AG20443 (cell line): ENCODE data around the gene SPATS2.
"Not testable (repeated sequence)": the region's sequence is repeated elsewhere in the genome, so short reads cannot be mapped to it uniquely, and the experiment has no call there.

Experiments used
- DNase-seq: peaks from one replicate; pipeline ENCODE4 v3.0.0; 2012; ENCODE audit warnings: low spot score, mixed read lengths

SPATS2 gene

DNA sequence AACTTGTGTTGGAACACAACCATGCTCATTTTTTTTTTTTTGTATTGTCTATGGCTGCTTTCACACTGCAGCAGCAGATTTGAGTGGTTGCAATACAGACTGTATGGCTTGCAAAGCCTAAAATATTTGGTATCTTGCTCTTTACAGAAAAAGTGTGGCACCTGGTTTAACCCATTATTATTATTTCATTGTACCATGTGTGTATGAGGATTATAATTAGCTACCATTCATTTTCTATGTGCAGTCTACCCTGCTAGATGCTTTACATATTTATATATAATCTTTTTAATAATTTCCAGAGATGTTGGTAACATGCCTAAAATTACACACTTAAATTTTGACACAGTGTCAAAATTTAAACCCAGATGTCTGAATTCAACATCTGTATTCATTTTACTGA is 37.7 kb downstream of the SPATS2 start:
- no peak for DNase-seq

DNA sequence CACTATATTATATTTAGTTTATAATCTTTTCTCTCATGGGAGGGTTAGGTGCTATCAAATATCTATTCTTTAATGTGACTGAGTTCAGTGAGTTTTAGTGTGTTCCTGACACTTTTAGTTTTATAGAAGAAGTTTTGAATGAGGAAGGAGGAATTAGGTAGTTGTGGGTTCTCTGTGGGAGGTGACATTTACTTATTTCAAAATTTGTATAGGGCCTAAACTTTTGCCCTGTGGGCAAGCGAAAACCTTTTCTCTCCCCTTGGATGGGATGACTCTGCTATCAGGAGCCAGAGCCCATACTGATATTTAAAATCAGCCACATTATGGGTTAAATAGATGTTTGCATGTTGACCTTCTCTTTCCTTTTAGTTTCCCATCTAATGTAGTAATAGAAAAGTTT is 43.6 kb downstream of the SPATS2 start:
- no peak for DNase-seq

DNA sequence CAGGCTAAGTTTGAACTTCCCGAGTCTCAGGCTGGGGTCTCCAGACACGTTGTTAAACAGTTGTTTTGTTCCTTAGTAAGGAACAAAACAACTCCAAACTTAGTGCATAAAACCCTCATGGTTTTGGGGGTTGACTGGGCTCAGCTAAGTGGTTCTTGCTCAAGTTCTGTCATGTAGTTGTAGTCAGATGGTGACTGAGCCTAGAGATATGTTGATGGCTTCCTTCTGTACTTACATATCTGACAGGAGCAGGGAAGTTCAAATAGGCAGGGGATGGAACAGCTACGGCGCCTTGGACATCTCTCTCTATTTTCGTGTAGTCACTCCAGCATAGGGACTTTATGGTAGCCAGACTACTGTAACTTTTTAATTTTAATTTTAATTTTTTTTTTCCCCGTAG is 45.7 kb downstream of the SPATS2 start:
- DNase-seq: no peak

DNA sequence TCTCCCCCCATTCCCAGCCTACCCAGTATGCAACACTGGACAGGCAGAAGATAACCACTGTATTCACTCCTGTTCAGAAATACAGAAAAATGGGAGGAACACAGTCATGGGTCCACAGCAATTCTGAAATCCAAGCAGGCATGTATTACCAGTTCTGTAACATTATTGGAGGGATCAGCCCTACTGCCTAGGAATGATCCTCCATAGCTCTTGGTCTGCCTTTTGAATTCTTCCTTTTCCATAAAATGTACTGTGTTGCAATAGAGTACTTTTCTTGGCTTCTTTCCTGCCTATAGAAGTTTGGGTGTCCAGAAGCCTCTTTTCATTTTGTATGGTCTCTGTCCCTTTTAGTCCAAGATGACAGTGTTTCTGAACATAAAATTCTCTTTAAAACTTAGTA is 46.5 kb downstream of the SPATS2 start:
- no peak for DNase-seq

DNA sequence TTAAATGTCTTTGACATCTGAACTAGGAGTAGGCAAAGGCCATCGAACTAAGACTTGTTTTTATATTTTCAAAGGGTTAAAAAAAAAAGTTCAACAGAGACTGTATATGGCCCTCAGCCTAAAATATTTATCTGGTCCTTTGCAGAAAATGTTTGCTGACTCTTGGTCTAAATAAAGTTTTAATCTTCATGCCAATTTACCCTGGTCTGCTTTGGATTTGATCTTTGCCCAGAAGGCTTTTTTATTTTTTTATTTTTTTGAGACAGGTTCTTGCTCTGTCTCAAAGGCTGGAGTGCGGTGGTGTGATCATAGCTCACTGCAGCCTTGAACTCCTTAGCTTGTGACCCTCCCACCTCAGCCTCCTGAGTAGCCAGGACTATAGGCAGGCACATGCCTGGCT is 47.1 kb downstream of the SPATS2 start:
- DNase-seq: no peak

DNA sequence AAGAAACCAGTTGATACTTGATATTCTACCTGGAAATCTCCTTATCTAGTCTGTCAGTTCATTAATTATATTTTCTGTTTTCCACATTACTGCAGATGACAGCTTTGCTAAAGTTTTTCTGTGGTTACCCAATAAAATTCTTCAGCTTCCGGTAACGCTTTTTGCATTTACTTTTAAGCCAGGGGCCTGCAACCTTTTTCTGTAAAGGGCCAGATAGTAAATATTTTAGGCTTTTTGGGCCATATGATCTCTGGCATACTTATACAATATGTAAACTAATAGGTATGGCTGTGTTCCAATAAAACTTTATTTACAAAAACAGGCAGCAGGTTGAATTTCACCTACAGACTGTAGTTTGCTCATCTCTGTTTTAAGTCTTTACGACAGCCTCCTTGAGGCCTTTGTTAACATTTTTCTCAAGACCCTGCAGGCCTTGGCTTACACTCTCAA is 48.3 kb downstream of the SPATS2 start:
- no peak for DNase-seq

DNA sequence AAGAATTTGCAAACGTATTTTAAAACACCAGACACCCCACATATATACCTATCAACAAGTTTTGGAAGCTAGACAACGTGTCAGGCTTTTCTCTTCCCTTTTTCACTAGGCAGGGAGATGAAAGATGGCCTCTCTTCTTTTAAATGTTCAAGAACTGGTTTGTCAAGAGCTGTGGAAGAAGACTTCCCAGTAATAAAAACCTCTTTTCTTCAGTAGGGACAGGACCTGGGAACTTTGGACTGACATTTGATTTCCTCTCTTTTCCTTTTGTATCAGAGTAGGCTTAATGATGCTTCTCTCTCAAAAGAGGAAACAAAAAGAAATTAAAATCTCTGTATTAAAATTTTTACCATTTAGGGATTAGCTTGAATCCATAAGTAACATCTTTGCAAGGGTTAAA is 49.6 kb downstream of the SPATS2 start:
- DNase-seq: no peak

DNA sequence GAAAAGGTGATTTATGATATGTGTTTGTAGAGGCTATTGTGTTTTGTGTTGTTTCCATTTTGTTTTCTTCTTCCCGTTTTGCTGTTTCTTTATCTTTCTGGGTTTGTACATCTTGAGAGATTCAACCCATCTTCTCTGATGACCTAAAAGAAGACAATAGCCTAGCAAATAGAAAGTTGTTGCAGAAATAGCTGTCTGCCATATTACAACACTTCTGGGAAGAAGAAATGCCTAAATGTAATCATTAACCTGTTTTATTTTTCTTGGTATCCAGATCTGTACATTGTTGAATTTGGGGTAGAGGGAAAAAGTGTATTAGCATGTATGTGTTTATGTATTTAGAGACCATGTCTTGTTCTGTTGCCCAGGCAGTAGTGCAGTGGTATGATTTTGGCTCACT is 50.3 kb downstream of the SPATS2 start:
- no peak for DNase-seq

DNA sequence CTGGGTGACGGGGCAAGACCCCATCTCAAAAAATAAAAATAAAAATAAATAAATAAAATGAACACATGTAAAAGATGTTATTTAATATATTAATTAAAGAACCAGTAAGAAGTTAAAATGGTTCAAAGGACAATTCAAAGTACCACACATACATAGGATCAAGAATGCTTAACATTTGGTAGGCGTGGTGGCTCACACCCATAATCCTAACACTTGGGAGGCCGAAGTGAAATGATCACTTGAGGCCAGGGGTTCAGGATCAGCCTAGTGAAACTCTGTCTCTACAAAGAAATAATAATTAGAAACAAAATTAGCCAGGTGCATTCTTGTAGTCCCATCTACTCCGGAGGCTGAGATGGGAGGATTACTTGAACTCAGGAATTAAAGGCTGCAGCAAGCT is 53.3 kb downstream of the SPATS2 start:
- DNase-seq: no peak

DNA sequence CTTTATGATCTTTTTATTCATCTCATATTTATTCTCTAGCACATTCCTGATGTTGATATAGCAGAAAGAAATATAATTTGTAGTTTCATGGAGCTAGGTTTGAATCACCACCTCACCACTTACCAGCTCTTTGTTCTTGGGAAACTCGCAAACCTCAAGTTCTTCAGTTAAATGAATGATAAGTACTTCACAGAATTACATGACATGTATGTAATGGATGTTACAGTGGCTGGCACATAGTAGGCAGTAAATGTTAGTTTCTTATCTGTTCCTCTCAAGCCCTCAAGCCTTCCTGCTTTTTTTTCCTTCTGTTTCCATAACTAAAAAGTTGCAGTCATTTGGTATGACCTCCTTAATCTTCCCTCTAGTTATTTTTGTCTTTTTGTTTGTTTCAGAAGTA is 54.9 kb downstream of the SPATS2 start:
- no peak for DNase-seq

DNA sequence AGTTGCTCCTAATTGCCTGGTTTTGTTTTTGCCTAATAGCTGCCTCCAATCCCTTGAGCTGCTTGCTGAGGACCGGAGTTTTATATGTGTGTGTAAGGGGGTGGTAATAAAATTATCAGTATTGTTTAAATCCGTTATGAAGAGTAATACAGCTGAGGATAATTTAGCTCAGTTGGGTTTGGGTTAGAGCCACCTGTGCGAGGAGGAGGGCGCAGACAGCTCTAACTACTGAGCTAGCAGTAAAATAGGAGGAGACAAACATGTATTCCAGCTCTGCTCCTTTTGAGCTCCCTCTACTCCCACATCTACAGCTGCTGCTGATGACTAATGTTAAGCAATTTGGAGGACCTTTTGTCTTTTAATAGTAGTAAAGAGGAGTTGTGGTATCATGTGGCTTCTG is 61.5 kb downstream of the SPATS2 start:
- peak; percentile 64 for DNase-seq

DNA sequence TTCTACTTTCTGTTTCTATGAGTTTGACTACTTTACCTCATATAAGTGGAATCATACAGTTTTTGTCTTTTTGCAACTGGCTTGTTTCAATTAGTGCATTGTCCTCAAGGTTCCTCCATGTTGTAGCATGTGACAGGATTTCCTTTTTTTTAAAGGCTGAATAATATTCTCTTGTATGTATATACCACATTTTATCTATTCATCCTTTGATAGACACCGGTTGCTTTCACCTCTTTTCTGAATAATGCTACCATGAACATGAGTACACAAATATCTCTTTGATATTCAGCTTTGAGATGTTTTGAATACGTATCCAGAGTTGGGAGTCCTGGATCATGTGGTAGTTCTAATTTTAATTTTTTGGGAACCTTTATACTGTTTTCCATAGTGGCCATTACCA is 65.4 kb downstream of the SPATS2 start:
- no peak for DNase-seq

DNA sequence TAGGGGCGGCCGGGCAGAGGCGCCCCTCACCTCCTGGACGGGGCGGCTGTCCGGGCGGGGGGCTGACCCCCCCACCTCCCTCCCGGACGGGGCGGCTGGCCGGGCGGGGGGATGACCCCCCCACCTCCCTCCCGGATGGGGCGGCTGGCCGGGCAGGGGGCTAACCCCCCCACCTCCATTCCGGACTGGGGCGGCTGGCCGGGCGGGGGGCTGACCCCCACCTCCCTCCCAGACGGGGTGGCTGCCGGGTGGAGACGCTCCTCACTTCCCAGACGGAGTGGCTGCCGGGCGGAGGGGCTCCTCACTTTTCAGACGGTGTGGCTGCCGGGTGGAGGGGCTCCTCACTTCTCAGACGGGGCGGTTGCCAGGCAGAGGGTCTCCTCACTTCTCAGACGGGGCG is 69.5 kb downstream of the SPATS2 start:
- not testable (repeated sequence) for DNase-seq

DNA sequence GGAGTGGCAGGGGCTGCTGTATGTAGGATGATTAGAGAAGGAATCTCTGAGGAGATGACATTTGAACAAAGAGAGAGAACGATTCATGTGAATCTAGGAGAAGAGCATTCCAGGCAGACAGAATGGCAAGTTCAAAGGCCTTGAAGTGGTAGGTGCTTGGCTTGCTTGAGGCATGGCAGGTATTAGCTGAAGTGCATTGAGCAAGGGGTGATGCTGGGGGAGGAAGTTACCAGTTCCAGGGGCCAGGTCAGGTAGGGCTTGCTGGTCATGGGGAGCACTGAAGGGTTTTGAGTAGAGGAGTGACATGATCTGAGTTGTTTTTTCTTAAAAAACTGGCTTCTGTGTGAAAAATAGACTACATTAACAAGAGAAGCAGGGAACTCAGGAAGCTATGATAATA is 71.8 kb downstream of the SPATS2 start:
- DNase-seq: no peak

DNA sequence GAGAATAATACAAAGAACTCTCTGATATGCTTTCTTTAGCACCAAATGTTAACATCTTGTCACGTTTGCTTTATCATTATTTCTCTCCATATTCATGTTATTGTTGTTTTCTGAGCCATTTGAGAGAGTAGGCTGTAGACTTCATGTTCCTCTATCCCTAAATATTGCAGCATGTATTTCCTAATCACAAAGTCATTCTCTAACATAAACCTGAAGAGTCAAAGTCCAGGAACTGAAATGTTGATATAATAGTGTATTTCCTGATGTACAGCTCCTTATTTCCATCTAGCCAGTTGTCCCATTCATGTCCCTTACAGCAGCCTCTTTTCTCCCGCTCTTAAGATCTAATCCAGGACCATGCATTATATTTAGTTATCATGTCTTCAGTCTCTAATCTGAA is 72.8 kb downstream of the SPATS2 start:
- DNase-seq: no peak

DNA sequence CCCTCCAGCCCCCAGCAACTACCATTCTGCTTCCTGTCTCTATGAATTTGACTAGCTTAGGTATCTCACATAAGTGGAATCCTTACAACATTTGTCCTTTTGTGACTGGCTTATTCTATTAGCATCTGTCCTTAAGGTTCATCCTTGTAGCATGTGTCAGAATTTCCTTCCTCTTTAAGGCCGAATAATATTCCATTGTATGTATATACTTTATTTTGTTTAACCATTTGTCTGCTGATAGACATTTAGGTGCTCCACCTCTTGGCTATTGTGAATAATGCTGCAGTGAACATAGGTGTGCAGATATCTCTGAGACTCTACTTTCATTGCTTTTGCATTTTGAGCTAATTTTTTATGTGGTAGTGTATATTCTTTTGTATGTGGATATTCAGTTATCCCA is 75.7 kb downstream of the SPATS2 start:
- DNase-seq: no peak

DNA sequence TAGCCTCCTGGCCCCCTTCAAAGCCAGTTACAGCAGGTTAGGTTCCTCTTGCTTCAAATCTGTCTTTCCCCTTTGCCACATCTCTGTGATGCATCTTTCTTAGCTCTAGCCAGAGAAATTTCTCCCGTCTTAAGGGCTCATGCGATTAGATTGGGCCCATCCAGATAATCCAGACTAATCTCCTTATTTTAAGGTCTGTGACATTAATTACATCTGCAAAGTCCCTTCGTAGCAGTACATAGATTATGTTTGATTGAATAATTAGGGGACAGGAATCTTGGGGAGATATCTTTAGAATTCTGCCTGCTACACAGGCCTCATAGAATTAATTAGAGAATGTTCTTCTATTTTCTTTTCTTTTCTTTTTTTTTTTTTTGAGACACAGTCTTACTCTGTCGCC is 79.3 kb downstream of the SPATS2 start:
- no peak for DNase-seq

DNA sequence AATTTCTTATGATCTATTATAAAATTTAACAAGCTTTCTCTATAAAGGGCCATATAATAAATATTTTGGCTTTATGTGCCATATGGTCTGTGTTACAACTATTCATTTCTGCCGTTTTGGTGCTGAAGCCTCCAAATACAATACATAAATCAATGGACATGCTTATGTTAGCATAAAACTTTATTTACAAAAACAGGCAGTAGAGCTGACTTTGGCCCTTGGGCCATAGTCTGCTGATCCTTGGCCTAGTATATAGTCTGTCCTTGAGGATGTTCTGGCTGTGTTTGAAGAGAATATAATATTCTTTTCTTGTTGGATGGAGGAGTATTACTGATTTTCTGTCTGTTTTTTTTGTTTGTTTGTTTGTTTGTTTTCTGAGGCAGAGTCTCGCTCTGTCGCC is 81.6 kb downstream of the SPATS2 start:
- DNase-seq: no peak

DNA sequence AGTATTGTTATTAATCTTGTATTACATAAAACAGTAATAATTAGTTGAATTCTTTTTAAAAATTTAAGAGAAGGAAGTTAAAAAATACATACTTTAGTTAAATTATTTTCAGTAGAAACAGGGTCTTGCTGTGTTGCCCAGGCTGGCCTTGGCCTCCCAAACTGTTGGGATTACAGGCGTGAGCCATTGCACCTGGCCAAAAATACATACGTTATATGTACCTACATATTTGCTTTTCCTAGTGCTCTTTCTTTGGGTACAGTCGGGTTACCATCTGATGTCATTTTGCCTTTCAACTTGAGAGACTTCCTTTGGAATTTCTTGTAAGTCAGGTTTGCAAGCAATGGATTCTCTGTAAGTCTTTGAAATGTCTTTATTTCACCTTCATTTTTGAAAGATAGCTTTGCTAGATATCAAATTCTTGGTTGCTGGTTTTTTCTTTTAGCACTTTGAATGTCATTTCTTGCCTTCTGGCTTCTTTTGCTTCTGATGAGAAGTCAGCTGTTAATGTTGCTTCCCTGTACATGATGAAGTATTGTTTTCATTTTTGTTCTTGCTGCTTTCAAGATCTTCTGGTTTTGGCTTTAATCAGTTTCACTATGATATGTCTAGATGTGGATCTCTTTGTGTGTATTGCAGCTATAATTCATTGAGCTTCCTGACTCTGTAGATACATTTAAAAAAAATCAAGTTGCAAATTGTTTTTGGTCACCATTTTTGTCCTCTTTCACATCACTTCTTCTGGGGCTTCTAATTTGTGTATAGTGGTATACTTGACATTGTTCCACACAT is 84.4 kb downstream of the SPATS2 start:
- no peak for DNase-seq

DNA sequence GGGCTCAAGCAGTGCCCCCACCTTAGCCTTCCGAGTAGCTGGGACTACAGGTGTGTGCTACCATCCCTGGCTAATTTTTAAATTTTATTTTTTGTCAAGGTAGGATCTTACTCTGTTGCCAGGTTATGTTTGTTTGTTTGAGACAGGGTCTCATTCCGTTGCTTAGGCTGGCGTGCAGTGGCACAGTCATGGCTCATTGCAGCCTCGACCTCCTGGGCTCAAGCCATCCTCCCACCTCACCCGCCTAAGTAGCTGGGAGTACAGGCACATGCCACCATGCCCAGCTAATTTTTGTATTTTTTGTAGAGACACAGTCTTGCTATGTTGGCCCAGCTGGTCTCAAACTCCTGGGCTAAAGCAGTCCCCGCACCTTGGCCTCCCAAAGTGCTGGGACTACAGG is 88.2 kb downstream of the SPATS2 start:
- no peak for DNase-seq

DNA sequence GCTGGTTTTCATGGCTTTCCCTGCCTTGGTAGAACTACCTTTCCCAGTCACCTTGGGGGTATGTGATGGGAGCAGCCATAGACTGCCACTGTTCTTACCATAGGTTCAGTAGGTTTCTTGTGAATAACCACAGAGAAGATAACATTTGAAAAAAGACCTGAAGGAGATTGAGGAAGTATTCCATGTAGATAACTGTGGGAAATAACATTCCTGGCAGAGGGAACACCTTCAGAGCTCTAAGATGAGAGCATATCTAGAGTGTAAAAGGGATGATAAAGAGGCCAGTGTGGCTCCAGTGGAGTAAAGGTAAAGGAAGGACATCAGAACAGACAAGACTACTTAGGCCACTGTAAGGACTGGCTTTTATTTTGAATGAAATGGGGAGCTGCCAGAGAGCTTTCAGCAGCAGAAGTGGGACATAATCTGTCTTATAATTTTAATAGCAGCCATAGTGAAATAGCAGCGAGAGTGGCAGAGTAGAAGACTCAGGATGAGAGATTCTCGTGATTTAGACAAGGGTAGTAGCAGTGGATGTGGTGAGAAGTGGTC is 88.9 kb downstream of the SPATS2 start:
- no peak for DNase-seq

DNA sequence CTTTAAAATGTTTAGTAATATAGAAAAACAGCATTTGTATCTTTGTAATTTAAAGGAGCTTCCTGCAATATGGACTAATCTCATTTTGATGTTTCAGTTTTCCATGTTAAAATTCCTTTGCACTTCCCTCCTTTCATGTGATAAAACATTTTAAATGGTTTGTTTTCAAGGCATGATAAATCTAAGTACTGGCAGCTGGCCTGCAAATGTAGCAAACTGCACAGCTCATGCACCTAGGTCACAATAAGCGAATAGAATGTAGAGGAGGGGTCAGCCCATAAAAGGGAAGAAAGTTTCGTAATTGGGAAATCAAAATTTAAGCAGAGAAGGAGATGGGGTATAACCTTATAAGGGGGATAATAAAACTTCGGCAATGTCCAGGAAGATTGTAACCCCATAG is 91.6 kb downstream of the SPATS2 start:
- no peak for DNase-seq

DNA sequence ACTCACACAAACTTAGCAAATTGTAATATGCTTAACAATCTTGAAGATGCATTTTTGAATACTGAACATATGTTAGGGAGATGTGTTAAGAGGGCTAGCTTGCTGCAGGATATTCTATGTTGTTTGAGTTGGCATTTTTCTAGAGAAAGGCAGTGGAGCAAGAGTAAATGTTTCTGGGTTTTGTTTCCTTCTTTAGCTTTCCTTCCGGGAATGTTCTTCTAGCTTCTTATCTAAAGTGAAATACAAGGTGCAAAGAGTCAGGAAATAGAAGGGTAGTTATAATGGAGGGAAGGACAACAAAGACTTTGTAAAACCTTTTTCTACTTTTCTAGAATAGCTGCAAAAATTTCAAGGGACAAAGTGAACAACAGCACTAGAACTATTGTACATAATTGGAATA is 94.0 kb downstream of the SPATS2 start:
- no peak for DNase-seq

DNA sequence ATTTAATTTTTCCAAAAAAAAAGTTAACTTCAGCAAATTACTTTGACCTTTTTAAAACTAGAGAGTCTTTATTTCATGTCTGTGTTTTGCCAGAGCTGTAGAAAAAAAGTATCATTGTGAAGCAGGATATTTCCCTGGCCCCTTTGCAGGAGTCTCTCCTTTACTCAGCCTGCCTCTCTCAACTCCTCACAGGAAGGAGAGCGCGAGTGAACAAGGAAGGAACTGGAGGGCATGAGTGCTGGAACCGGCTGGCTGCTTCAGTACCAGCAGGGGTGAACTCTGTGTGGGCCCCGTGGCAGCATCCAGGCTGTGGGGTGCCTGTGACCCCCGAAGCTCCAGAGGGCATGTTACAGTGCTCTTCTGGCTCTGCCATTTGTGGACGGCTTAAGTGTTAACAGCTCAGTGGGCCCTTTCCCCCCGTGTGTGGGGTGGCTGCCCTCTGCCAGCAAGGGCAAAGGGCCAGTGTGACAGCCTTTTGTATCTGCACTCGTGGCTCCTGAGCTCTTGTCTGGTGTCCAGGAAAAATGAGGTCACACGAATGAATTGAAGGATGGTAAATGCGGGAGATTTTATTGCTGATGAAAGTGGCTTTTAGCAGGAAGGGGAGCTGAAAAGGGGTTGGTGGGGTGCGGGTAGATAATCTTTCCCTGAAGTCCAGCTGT is 95.0 kb downstream of the SPATS2 start:
- DNase-seq: no peak
